Thyroid gland (tissue), 4 donors: ENCODE measurements around the gene PTK7. TPM values are rescaled to one million over a fixed set of nuclear protein-coding genes. Genes with fewer than 3 reads are reported as not detected.

ENCODE experiments used
- DNase-seq, 2 donors: peaks; one replicate each; pipeline ENCODE4 v3.0.0-alpha.2; 2019
- H3K27ac ChIP-seq, 3 donors: fragments of 200-600 bp; sonication (generic); 1 replicate in 2 of 3; 2 replicates in 1 of 3; pipeline ENCODE4 v1.5.1; 2016 to 2019; ENCODE audit warnings: mild to moderate bottlenecking in 1 of 3, moderate library complexity in 1 of 3
- H3K27me3 ChIP-seq: fragments of 200-600 bp; sonication (generic); one replicate; pipeline ENCODE4 v1.5.1; 2019
- H3K36me3 ChIP-seq, 2 donors: fragments of 200-600 bp; sonication (generic); one replicate each; pipeline ENCODE4 v1.5.1; 2016 to 2019
- H3K4me1 ChIP-seq, 2 donors: fragments of 200-600 bp; sonication (generic); one replicate each; pipeline ENCODE4 v1.5.1; 2017 to 2019
- H3K4me3 ChIP-seq, 3 donors: fragments of 200-600 bp; sonication (generic); replicated peaks in 1 of 3; 1 replicate in 2 of 3; 2 replicates in 1 of 3; pipeline ENCODE4 v1.5.1; 2016; ENCODE audit warnings: mild to moderate bottlenecking in 1 of 3
- H3K9me3 ChIP-seq: fragments of 200-600 bp; sonication (generic); one replicate; pipeline ENCODE4 v1.5.1; 2017
- CTCF ChIP-seq, 6 experiments: fragments of 200-600 bp in 3 of 6; fragments of 450-650 bp in 3 of 6; sonication (generic) in 3 of 6; IDR thresholded peaks; one replicate each; pipeline ENCODE4 v1.5.1; 2016 to 2019; ENCODE audit warnings: antibody characterized with exemption in 6 of 6, mild to moderate bottlenecking in 2 of 6, inconsistent platforms in 1 of 6, moderate library complexity in 1 of 6
- POLR2A ChIP-seq, 2 donors: fragments of 450-650 bp; IDR thresholded peaks; one replicate each; pipeline ENCODE4 v1.6.1; 2017; ENCODE audit warnings: antibody characterized with exemption in 2 of 2, mild to moderate bottlenecking in 2 of 2, moderate library complexity in 1 of 2
- WGBS, 2 donors: methylation state at CpG; one replicate each; pipeline ENCODE4 v1.1.5; 2017; 5-methylcytosine and 5-hydroxymethylcytosine counted together
- intact Hi-C: fragments of 100-400 bp; cut with DNase I; formaldehyde crosslinking; loops from one replicate; pipeline ENCODE4 v1.15.1; 2023
- total RNA-seq, 4 donors: library from RNA; depleted of rRNA; stranded (reverse); fragments of >200 nt; gene quantifications; one replicate each; pipeline ENCODE4 v1.2.3, GENCODE V29; 2016

The PTK7 gene
- total RNA-seq, 4 donors from 2014 or later = 43.8 to 58.9 (median 55.0) TPM

- no peak overlapping the region for H3K4me3 ChIP-seq
- H3K36me3 ChIP-seq = peaks cover 5 to 12% of the 10 kb centered on the region in 2 donors
- TF ChIP-seq POLR2A (IDR thresholded peaks at IDR 0.05) (no peak), CTCF (IDR thresholded peaks at IDR 0.05) (no peak)
- H3K4me1 ChIP-seq = no peaks in the 10 kb centered on the region
- no peaks in the 10 kb centered on the region for H3K9me3 ChIP-seq
- intact Hi-C loops = no loop called here
- no peak overlapping the region for H3K27ac ChIP-seq
- DNase-seq = no peak
- 92 to 98% methylated on average over 2 of the region's 2 CpGs for WGBS, 2 donors
- H3K27me3 ChIP-seq = no peaks in the 10 kb centered on the region
Measured at GRCh38 chr6:43207286-43207685, 131.2 kb downstream of the PTK7 start.

Other genes starting within 250 kb of the PTK7 start
- gene RPL7L1, start 196.7 kb upstream of the PTK7 start, total RNA-seq = 100 to 1,000 TPM in 3 of 4 donors, 10 to 100 TPM in 1; 99.1 to 121 (median 103) TPM
- gene PTCRA, start 160.3 kb upstream of the PTK7 start, total RNA-seq = not detected
- 10 to 100 TPM; 33.2 to 60.0 (median 45.0) TPM for gene CNPY3, start 146.8 kb upstream of the PTK7 start, total RNA-seq
- 1 to 10 TPM in 3 of 4 donors, under 1 TPM in 1; 0.98 to 7.5 (median 2.5) TPM for gene GNMT, start 115.6 kb upstream of the PTK7 start, total RNA-seq
- 10 to 100 TPM; 23.7 to 39.9 (median 28.4) TPM for gene PEX6, start 97.1 kb upstream of the PTK7 start, total RNA-seq
- gene PPP2R5D, start 91.7 kb upstream of the PTK7 start, total RNA-seq = 10 to 100 TPM; 22.8 to 47.0 (median 28.2) TPM
- 10 to 100 TPM; 45.9 to 78.1 (median 61.7) TPM for gene MEA1, start 62.4 kb upstream of the PTK7 start, total RNA-seq
- gene KLHDC3, start 62.1 kb upstream of the PTK7 start, total RNA-seq = 100 to 1,000 TPM in 1 of 4 donors, 10 to 100 TPM in 3; 93.1 to 107 (median 97.7) TPM
- gene RRP36, start 54.7 kb upstream of the PTK7 start, total RNA-seq = 10 to 100 TPM; 41.5 to 68.5 (median 56.7) TPM
- gene CUL7, start 22.5 kb upstream of the PTK7 start, total RNA-seq = 10 to 100 TPM; 20.7 to 39.6 (median 28.6) TPM
- gene MRPL2, start 16.9 kb upstream of the PTK7 start, total RNA-seq = 10 to 100 TPM; 12.9 to 31.9 (median 17.7) TPM
- gene KLC4, start 16.7 kb upstream of the PTK7 start, total RNA-seq = 10 to 100 TPM; 23.4 to 41.0 (median 30.4) TPM
- 10 to 100 TPM; 21.5 to 34.1 (median 22.6) TPM for gene SRF, start 95.0 kb downstream of the PTK7 start, total RNA-seq
- 10 to 100 TPM; 39.7 to 63.3 (median 59.0) TPM for gene CUL9, start 105.9 kb downstream of the PTK7 start, total RNA-seq
- gene DNPH1, start 153.2 kb downstream of the PTK7 start, total RNA-seq = 100 to 1,000 TPM in 1 of 4 donors, 10 to 100 TPM in 3; 33.1 to 122 (median 84.1) TPM
- under 1 TPM in 2 of 4 donors, not detected in 2; 0.11 to 0.15 TPM for gene TTBK1, start 167.2 kb downstream of the PTK7 start, total RNA-seq
- gene SLC22A7, start 221.9 kb downstream of the PTK7 start, total RNA-seq = not detected
- under 1 TPM in 2 of 4 donors, not detected in 2; 0.45 to 0.93 TPM for gene CRIP3, start 232.5 kb downstream of the PTK7 start, total RNA-seq